Measurements from ENCODE around the gene C10orf105. TPM values are rescaled to one million over a fixed set of nuclear protein-coding genes. Genes with fewer than 3 reads are reported as not detected.

Gene C10orf105
- total and polyA plus RNA-seq, 2 of the 8 experiments (the other 6 are each of a cell fraction or from before 2014, with no cell fraction given): 0.71 to 0.73 TPM

DNA sequence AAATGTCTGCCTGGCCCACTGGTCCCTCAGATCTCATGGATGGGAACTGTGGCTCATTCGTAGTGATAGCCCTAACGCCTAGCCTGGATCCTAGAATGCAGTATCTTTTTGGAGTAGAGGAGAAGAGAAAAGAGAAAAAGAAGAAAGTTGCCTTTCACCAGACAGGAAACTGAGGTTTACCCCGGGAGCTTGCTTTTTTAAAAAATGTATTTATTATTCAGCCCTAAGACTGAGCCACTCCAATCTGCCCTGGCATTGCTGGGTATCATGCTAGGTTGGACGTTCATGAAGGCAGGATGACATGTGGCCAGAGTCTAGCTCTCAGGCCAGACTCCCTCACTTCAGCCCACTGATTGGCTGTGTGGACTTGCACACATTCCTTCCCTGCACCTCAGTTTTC, 21.5 kb upstream of the C10orf105 start (continued):
- no peak for TF ChIP-seq CHD7 (IDR thresholded peaks at IDR 0.05; ENCODE audit: insufficient replicate concordance, low read length)
- no peak for TF ChIP-seq CBX5 (IDR thresholded peaks at IDR 0.05; ENCODE audit: low read depth, low read length)
- no peak for TF ChIP-seq SRF (IDR thresholded peaks at IDR 0.05; ENCODE audit: low read depth, low read length)
- TF ChIP-seq POU5F1 (IDR thresholded peaks at IDR 0.05; ENCODE audit: low read depth, low read length): no peak
- no peak for TF ChIP-seq MAFK (IDR thresholded peaks at IDR 0.05; ENCODE audit: low read depth, low read length)
- TF ChIP-seq GABPA (IDR thresholded peaks at IDR 0.05; ENCODE audit: borderline replicate concordance, insufficient read depth, low read length): no peak
- no peak for TF ChIP-seq CTBP2 (IDR thresholded peaks at IDR 0.05; ENCODE audit: borderline replicate concordance, insufficient read depth, insufficient read length, low read length)
- no peak for TF ChIP-seq TEAD4 (IDR thresholded peaks at IDR 0.05; ENCODE audit: low read depth, low read length)
- TF ChIP-seq NANOG (IDR thresholded peaks at IDR 0.05; ENCODE audit: insufficient read depth, low read depth, low read length, poor library complexity, severe bottlenecking): no peak
- TF ChIP-seq GTF2F1 (IDR thresholded peaks at IDR 0.05; ENCODE audit: borderline replicate concordance, low read depth, low read length): no peak
- no peak for TF ChIP-seq RXRA (IDR thresholded peaks at IDR 0.05; ENCODE audit: insufficient read depth, low read depth, low read length)
